ENCODE measurements around the gene CSNK2B.

The CSNK2B gene

DNA sequence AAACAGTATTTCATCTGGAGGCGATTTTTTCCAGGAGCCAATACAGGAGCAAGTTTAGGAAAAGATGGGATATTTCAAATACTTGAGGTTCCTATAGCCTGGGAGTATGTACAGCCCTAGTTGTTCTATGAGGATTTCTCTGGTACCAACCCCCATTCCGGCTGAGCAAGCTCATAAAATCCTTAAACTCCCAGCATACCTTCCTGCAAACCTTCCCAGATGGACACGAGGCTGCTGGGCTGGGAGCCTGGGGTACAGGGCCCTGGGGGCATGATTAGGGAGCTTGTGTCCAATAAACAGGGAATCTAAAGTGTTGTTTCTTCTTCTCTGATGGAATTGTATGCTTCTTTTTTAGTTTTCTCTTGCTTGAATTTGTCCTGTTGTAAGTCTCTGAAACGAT, 43.9 kb upstream of the CSNK2B start:
- Histone ChIP-seq H3K27me3 (replicated peaks) (no peaks in the 10 kb centered on the region), H3K27ac (peak overlapping the region; percentile 93), H3K4me3 (ENCODE audit: low read depth, low read length) (peak overlapping the region; percentile 94), H3K36me3 (replicated peaks) (peaks cover 44% of the 10 kb centered on the region)
- no peak for DNase-seq
- TF ChIP-seq, protein P1, sequence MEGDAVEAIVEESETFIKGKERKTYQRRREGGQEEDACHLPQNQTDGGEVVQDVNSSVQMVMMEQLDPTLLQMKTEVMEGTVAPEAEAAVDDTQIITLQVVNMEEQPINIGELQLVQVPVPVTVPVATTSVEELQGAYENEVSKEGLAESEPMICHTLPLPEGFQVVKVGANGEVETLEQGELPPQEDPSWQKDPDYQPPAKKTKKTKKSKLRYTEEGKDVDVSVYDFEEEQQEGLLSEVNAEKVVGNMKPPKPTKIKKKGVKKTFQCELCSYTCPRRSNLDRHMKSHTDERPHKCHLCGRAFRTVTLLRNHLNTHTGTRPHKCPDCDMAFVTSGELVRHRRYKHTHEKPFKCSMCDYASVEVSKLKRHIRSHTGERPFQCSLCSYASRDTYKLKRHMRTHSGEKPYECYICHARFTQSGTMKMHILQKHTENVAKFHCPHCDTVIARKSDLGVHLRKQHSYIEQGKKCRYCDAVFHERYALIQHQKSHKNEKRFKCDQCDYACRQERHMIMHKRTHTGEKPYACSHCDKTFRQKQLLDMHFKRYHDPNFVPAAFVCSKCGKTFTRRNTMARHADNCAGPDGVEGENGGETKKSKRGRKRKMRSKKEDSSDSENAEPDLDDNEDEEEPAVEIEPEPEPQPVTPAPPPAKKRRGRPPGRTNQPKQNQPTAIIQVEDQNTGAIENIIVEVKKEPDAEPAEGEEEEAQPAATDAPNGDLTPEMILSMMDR (IDR thresholded peaks at IDR 0.05; ENCODE audit: low read depth, low read length, missing control alignments): no peak
- in situ Hi-C loops (cut with HindIII; ENCODE audit: low pct_ligation_motif_present, low sequenced_read_pairs): no loop called here

DNA sequence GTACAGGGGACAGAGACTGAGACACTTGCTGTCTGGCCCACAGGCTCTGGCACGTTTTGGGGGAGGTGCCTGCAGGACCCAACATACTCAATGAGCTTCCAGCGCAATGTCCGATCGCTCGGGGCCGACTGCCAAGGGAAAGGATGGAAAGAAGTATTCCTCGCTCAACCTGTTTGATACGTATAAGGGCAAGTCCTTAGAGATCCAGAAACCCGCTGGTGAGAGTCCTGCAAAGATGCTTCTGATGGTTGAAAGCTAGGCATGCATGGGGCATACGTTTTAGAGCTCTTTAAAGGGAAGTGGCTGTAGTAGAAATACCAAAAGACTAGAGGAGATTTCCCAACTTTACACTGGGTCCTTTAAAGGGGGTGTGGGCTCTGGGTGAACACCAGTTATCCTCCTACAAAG, 43.2 kb upstream of the CSNK2B start:
- no peaks in the 10 kb centered on the region for H3K27me3 ChIP-seq (replicated peaks)
- in situ Hi-C loops (cut with HindIII; ENCODE audit: low pct_ligation_motif_present, low sequenced_read_pairs): no loop called here
- H3K27ac ChIP-seq: no peak overlapping the region
- H3K4me3 ChIP-seq (ENCODE audit: low read depth, low read length): peak overlapping the region; percentile 94
- peaks cover 51% of the 10 kb centered on the region for H3K36me3 ChIP-seq (replicated peaks)
- DNase-seq: no peak
- TF ChIP-seq, protein P1 (IDR thresholded peaks at IDR 0.05; ENCODE audit: low read depth, low read length, missing control alignments): no peak

DNA sequence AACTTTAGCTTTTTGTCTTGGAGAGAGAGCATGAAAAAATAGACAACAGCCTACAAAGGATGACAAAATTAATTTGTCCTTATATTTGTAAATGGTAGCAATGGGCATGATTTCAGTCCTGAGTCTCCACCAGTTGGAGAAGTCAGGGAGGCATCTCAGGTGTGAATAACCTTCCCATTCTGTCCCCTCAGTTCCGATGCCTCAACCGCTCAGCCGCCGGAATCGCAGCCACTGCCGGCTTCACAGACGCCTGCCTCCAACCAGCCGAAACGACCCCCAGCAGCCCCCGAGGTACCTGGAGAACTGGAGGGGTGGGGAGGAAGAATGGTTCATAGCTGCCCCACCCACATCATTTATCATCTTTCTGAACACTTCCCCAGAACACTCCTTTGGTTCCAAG, 41.8 kb upstream of the CSNK2B start:
- H3K4me3 ChIP-seq (ENCODE audit: low read depth, low read length): no peak overlapping the region
- in situ Hi-C loops (cut with HindIII; ENCODE audit: low pct_ligation_motif_present, low sequenced_read_pairs): no loop called here
- H3K36me3 ChIP-seq (replicated peaks): peaks cover 65% of the 10 kb centered on the region
- no peaks in the 10 kb centered on the region for H3K27me3 ChIP-seq (replicated peaks)
- no peak overlapping the region for H3K27ac ChIP-seq
- DNase-seq: no peak
- TF ChIP-seq, protein P1 (IDR thresholded peaks at IDR 0.05; ENCODE audit: low read depth, low read length, missing control alignments): no peak

DNA sequence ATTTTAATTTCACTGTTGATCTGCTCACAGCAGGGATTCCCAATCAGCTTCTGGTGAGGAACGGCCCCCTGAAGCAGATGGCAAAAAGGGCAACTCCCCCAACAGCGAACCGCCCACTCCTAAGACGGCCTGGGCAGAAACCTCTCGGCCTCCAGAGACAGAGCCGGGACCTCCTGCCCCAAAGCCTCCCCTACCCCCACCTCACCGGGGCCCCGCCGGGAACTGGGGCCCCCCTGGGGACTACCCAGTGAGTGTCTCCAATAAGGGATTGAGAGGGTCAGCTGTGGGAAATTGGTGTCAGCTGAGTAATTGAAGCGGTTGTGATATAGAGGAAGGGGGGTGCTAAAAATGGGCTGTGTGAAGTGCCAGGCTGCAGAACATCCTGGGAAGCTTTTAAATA, 38.9 kb upstream of the CSNK2B start:
- TF ChIP-seq, protein P1 (IDR thresholded peaks at IDR 0.05; ENCODE audit: low read depth, low read length, missing control alignments): no peak
- Histone ChIP-seq H3K27ac (no peak overlapping the region), H3K4me3 (ENCODE audit: low read depth, low read length) (no peak overlapping the region), H3K36me3 (replicated peaks) (peaks cover 93% of the 10 kb centered on the region), H3K27me3 (replicated peaks) (no peaks in the 10 kb centered on the region)
- DNase-seq: no peak
- in situ Hi-C loops (cut with HindIII; ENCODE audit: low pct_ligation_motif_present, low sequenced_read_pairs): no loop called here

DNA sequence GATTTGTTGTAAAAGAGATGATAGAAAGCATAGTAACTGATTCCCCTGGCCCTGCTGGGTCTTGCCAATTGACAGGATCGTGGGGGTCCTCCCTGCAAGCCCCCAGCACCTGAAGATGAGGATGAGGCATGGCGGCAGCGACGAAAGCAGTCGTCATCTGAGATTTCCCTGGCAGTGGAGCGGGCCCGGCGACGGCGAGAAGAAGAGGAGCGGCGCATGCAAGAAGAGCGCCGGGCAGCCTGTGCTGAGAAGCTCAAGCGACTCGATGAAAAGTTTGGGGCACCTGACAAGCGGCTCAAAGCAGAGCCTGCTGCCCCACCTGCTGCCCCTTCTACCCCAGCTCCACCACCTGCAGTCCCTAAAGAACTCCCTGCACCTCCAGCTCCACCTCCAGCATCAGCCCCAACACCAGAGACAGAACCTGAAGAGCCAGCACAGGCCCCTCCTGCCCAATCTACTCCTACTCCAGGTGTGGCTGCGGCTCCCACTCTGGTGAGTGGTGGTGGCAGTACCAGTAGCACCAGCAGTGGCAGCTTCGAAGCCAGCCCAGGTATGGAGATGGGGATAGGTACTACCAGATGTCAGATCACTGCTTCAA, 38.1 kb upstream of the CSNK2B start:
- H3K4me3 ChIP-seq (ENCODE audit: low read depth, low read length): no peak overlapping the region
- H3K27ac ChIP-seq: no peak overlapping the region
- H3K36me3 ChIP-seq (replicated peaks): peaks cover 96% of the 10 kb centered on the region
- TF ChIP-seq, protein P1 (IDR thresholded peaks at IDR 0.05; ENCODE audit: low read depth, low read length, missing control alignments): no peak
- H3K27me3 ChIP-seq (replicated peaks): no peaks in the 10 kb centered on the region
- DNase-seq: no peak
- in situ Hi-C loops (cut with HindIII; ENCODE audit: low pct_ligation_motif_present, low sequenced_read_pairs): no loop called here

DNA sequence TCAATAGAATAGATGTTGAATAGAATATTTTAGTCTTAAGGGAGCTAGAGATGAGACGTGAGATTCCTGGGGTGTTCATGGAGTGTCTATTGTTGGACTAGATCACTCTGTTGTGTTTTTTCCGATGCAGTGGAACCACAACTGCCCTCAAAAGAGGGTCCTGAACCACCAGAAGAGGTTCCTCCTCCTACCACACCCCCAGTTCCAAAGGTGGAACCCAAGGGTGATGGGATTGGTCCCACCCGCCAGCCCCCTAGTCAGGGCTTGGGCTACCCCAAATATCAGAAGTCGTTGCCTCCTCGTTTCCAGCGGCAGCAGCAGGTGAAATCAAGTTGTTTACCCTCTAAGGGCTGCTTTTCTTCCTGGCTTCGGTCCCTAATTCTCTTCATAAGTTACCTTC, 36.9 kb upstream of the CSNK2B start:
- no peaks in the 10 kb centered on the region for H3K27me3 ChIP-seq (replicated peaks)
- no peak for DNase-seq
- TF ChIP-seq, protein P1 (IDR thresholded peaks at IDR 0.05; ENCODE audit: low read depth, low read length, missing control alignments): no peak
- H3K36me3 ChIP-seq (replicated peaks): peaks cover 99% of the 10 kb centered on the region
- H3K4me3 ChIP-seq (ENCODE audit: low read depth, low read length): no peak overlapping the region
- H3K27ac ChIP-seq: no peak overlapping the region
- in situ Hi-C loops (cut with HindIII; ENCODE audit: low pct_ligation_motif_present, low sequenced_read_pairs): no loop called here

Measured in brain microvascular endothelial cell (primary cell).